ENCODE measurements around the gene MDFI. TPM values are rescaled to one million over a fixed set of nuclear protein-coding genes. Genes with fewer than 3 reads are reported as not detected.

Gene MDFI
- total RNA-seq, 1 experiment from 2014 or later, result not detected

- no peaks in the 10 kb centered on the region for H3K9me3 ChIP-seq
- no peaks in the 10 kb centered on the region for H3K4me1 ChIP-seq
- H3K27me3 ChIP-seq (replicated peaks; ENCODE audit: control insufficient read depth, insufficient read depth, low read length), result no peaks in the 10 kb centered on the region
- Mint-ChIP-seq H3K9me3 (ENCODE audit: unreplicated experiment) (no peaks in the 10 kb centered on the region), H3K4me1 (ENCODE audit: low read depth, unreplicated experiment) (no peaks in the 10 kb centered on the region), H3K36me3 (ENCODE audit: insufficient read depth, unreplicated experiment) (no peaks in the 10 kb centered on the region), H3K27me3 (ENCODE audit: insufficient read depth, unreplicated experiment) (no peaks in the 10 kb centered on the region), H3K4me3 (ENCODE audit: unreplicated experiment) (no peak overlapping the region), H3K27ac (ENCODE audit: unreplicated experiment) (no peak overlapping the region)
- ChIA-PET CTCF (no interaction called here), POLR2A (no interaction called here)
- no peaks in the 10 kb centered on the region for H3K36me3 ChIP-seq (ENCODE audit: control insufficient read depth, insufficient read depth, low read length)
- intact Hi-C loops (cut with micrococcal nuclease; ENCODE audit: unreplicated experiment), result no loop called here
- TF ChIP-seq, protein P1, sequence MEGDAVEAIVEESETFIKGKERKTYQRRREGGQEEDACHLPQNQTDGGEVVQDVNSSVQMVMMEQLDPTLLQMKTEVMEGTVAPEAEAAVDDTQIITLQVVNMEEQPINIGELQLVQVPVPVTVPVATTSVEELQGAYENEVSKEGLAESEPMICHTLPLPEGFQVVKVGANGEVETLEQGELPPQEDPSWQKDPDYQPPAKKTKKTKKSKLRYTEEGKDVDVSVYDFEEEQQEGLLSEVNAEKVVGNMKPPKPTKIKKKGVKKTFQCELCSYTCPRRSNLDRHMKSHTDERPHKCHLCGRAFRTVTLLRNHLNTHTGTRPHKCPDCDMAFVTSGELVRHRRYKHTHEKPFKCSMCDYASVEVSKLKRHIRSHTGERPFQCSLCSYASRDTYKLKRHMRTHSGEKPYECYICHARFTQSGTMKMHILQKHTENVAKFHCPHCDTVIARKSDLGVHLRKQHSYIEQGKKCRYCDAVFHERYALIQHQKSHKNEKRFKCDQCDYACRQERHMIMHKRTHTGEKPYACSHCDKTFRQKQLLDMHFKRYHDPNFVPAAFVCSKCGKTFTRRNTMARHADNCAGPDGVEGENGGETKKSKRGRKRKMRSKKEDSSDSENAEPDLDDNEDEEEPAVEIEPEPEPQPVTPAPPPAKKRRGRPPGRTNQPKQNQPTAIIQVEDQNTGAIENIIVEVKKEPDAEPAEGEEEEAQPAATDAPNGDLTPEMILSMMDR (IDR thresholded peaks at IDR 0.05; ENCODE audit: insufficient read depth in 1 of 2, low read depth in 1 of 2, low read length in 1 of 2, severe bottlenecking in 1 of 2, unreplicated experiment in 1 of 2), result no peak
- DNase-seq, result no peak
- H3K4me3 ChIP-seq (ENCODE audit: low read depth, low read length), result no peak overlapping the region
- no TSS peak for BruUV-seq (replicated peaks)
These were observed 64.7 kb downstream of the MDFI start for GRCh38 chr6:41702771-41703494.

Small RNA genes within 50 kb of the gene (microRNA-seq; reads per million reads assigned to microRNA genes)
- gene MIR4641, result 0.74 reads per million

Other genes with a start within 250 kb of the MDFI start
- 108 and 117 TPM in 2 replicates for gene FOXP4, start 92.1 kb upstream of the MDFI start, total RNA-seq (2022)
- 3.8 and 3.9 TPM in 2 replicates for gene TFEB, start 97.1 kb downstream of the MDFI start, total RNA-seq (2022)
- 8.9 and 12.2 TPM in 2 replicates for gene PGC, start 108.9 kb downstream of the MDFI start, total RNA-seq (2022)
- 4.1 and 4.3 TPM in 2 replicates for gene FRS3, start 141.4 kb downstream of the MDFI start, total RNA-seq (2022)
- 1.8 and 2.8 TPM in 2 replicates for gene PRICKLE4, start 142.3 kb downstream of the MDFI start, total RNA-seq (2022)
- gene TOMM6, start 149.2 kb downstream of the MDFI start, total RNA-seq (2022), result 224 and 260 TPM in 2 replicates